ENCODE data around the gene ARAP3. TPM values are rescaled to one million over a fixed set of nuclear protein-coding genes. Genes with fewer than 3 reads are reported as not detected.

The ARAP3 gene
- total and polyA plus RNA-seq, 2 donors (not counting 1 experiment from before 2014, with no cell fraction given) = 0.34 to 3.7 TPM

GRCh38 chr5:141664733-141665461 lies 17.1 kb downstream of the ARAP3 start:
- H3K9me3 Mint-ChIP-seq (ENCODE audit: insufficient read depth) = no peaks in the 10 kb centered on the region
- no peak overlapping the region for H3K9ac ChIP-seq (ENCODE audit: low read length)
- ATAC-seq (ENCODE audit: low read depth) = peak; percentile 98
- H3K4me1 Mint-ChIP-seq = peaks cover 4% of the 10 kb centered on the region
- no peaks in the 10 kb centered on the region for H3K9me3 ChIP-seq (ENCODE audit: control extremely low read depth in 1 of 3, control insufficient read depth in 2 of 3, insufficient read depth in 1 of 3, low read length in 2 of 3)
- no peak overlapping the region for H3K27ac ChIP-seq (ENCODE audit: low read length in 2 of 2)
- H2AFZ ChIP-seq (ENCODE audit: insufficient read depth, low read depth, low read length, poor library complexity, severe bottlenecking) = peak overlapping the region; percentile 21
- H3K4me1 ChIP-seq (ENCODE audit: control insufficient read depth in 2 of 2, insufficient read depth in 2 of 2, low read length in 2 of 2) = peaks cover 4 to 6% of the 10 kb centered on the region in 2 donors
- H3K4me3 Mint-ChIP-seq = no peak overlapping the region
- H3K4me3 ChIP-seq (ENCODE audit: control extremely low read depth in 1 of 5, extremely low read depth in 1 of 5, insufficient read depth in 1 of 5, low read depth in 2 of 5, low read length in 4 of 5) = no peak overlapping the region
- 37% methylated on average over 9 of the region's 13 CpGs for WGBS (ENCODE audit: insufficient coverage)
- no peaks in the 10 kb centered on the region for H3K79me2 ChIP-seq (ENCODE audit: control insufficient read depth, insufficient read depth, low read length)
- DNase-seq = peak; percentile 85
- no peaks in the 10 kb centered on the region for H3K36me3 ChIP-seq (replicated peaks in 1 of 2; ENCODE audit: control extremely low read depth in 1 of 2, control insufficient read depth in 1 of 2, extremely low read depth in 1 of 2, insufficient read depth in 2 of 2, low read length in 1 of 2)
- CTCF ChIA-PET = interaction anchor here (0.6 to 4.4 kb wide), 27 partner anchors 8 to 481 kb away, joined by 3 to 48 read pairs (median 5); partner anchors contain the start of genes FCHSD1, NDFIP1, PCDH1 and PCDH12
- H3K4me2 ChIP-seq (replicated peaks; ENCODE audit: low read depth, low read length, poor library complexity, severe bottlenecking) = peak overlapping the region; percentile 50
- intact Hi-C loops (cut with micrococcal nuclease) = loop anchor here (1.0 to 2.0 kb wide), 7 partner anchors 38 to 480 kb away; partner anchors contain the start of gene GNPDA1
- no peak overlapping the region for H3K27ac Mint-ChIP-seq
- POLR2A ChIA-PET = interaction anchor here (0.7 kb wide), 2 partner anchors 14 to 214 kb away, joined by 3 to 5 read pairs; partner anchors contain the start of gene FCHSD1
- no peaks in the 10 kb centered on the region for H4K20me1 ChIP-seq (ENCODE audit: control insufficient read depth, insufficient read depth, low read length, poor library complexity, severe bottlenecking)
- peaks cover 0 to 4% (median 0%) of the 10 kb centered on the region in 4 experiments for H3K27me3 ChIP-seq (replicated peaks in 1 of 4; ENCODE audit: control extremely low read depth in 1 of 4, control insufficient read depth in 3 of 4, insufficient read depth in 4 of 4, low read length in 3 of 4)
- peaks cover 5% of the 10 kb centered on the region for H3K27me3 Mint-ChIP-seq
- TF ChIP-seq CTCF (IDR thresholded peaks at IDR 0.05) = peak; percentile 91
- TF ChIP-seq EZH2 (IDR thresholded peaks at IDR 0.05; ENCODE audit: borderline replicate concordance, insufficient read depth, low read depth, low read length, poor library complexity, severe bottlenecking) = no peak

DNA sequence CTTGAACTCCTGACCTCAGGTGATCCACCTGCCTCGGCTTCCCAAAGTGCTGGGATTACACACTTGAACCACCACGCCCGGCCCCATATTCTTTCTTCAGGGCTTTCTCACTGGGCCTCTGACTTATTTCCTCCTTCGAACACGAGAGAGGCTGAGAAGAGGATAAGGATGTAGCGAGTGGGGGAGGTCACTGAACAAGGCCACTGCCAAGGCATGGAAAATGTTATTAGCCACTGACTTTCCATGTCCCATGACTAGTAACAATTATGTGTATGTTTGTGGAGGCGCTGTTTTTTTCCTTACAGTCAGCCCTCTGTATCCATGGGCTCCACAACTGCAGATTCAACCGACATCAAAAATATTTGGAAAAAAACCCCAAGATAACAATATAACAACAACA lies 18.5 kb downstream of the ARAP3 start:
- ChIA-PET POLR2A (no interaction called here), CTCF (interaction anchor here (0.6 to 4.4 kb wide), 12 partner anchors 23 to 481 kb away, joined by 3 to 48 read pairs (median 4); partner anchors contain the start of genes PCDH1 and PCDH12)
- no peak for TF ChIP-seq EZH2 (IDR thresholded peaks at IDR 0.05; ENCODE audit: borderline replicate concordance, insufficient read depth, low read depth, low read length, poor library complexity, severe bottlenecking)
- TF ChIP-seq CTCF (IDR thresholded peaks at IDR 0.05) = no peak
- no peak overlapping the region for H3K27ac Mint-ChIP-seq
- H3K4me1 Mint-ChIP-seq = peaks cover 4% of the 10 kb centered on the region
- H3K36me3 ChIP-seq (replicated peaks in 1 of 2; ENCODE audit: control extremely low read depth in 1 of 2, control insufficient read depth in 1 of 2, extremely low read depth in 1 of 2, insufficient read depth in 2 of 2, low read length in 1 of 2) = no peaks in the 10 kb centered on the region
- no peak overlapping the region for H3K4me3 Mint-ChIP-seq
- peaks cover 4 to 6% of the 10 kb centered on the region in 2 donors for H3K4me1 ChIP-seq (ENCODE audit: control insufficient read depth in 2 of 2, insufficient read depth in 2 of 2, low read length in 2 of 2)
- intact Hi-C loops (cut with micrococcal nuclease) = no loop called here
- H3K9me3 Mint-ChIP-seq (ENCODE audit: insufficient read depth) = no peaks in the 10 kb centered on the region
- ATAC-seq (ENCODE audit: low read depth) (no peak), DNase-seq (no peak)
- H4K20me1 ChIP-seq (ENCODE audit: control insufficient read depth, insufficient read depth, low read length, poor library complexity, severe bottlenecking) = no peaks in the 10 kb centered on the region
- H3K27me3 Mint-ChIP-seq = peaks cover 2% of the 10 kb centered on the region
- H3K4me2 ChIP-seq (replicated peaks; ENCODE audit: low read depth, low read length, poor library complexity, severe bottlenecking) = no peak overlapping the region
- no peak overlapping the region for H3K27ac ChIP-seq (ENCODE audit: low read length in 2 of 2)
- H3K79me2 ChIP-seq (ENCODE audit: control insufficient read depth, insufficient read depth, low read length) = no peaks in the 10 kb centered on the region
- H3K4me3 ChIP-seq (ENCODE audit: control extremely low read depth in 1 of 5, extremely low read depth in 1 of 5, insufficient read depth in 1 of 5, low read depth in 2 of 5, low read length in 4 of 5) = no peak overlapping the region
- peaks cover 0 to 6% (median 0%) of the 10 kb centered on the region in 3 donors for H3K9me3 ChIP-seq (ENCODE audit: control extremely low read depth in 1 of 3, control insufficient read depth in 2 of 3, insufficient read depth in 1 of 3, low read length in 2 of 3)
- no peak overlapping the region for H2AFZ ChIP-seq (ENCODE audit: insufficient read depth, low read depth, low read length, poor library complexity, severe bottlenecking)
- WGBS (ENCODE audit: insufficient coverage) = 100% methylated on average over 3 of the region's 8 CpGs
- peaks cover 0 to 4% (median under 1%) of the 10 kb centered on the region in 4 experiments for H3K27me3 ChIP-seq (replicated peaks in 1 of 4; ENCODE audit: control extremely low read depth in 1 of 4, control insufficient read depth in 3 of 4, insufficient read depth in 4 of 4, low read length in 3 of 4)
- H3K9ac ChIP-seq (ENCODE audit: low read length) = no peak overlapping the region

Measured in B cell (primary cell).